ES-I3 (cell line): ENCODE measurements around the gene GLIPR1.
"Not testable (repeated sequence)": the region's sequence is repeated elsewhere in the genome, so short reads cannot be mapped to it uniquely, and the experiment has no call there.

Experiments used
- H3K36me3 ChIP-seq: 2 replicates; pipeline ENCODE4 v1.6.1; 2013; ENCODE audit warnings: mild to moderate bottlenecking, low read length, control low read depth, moderate library complexity; ENCODE audit not compliant: insufficient read depth
- H3K4me1 ChIP-seq: 2 replicates; pipeline ENCODE4 v1.6.1; 2013; ENCODE audit warnings: mild to moderate bottlenecking, control low read depth, low read length; ENCODE audit not compliant: insufficient read depth
- H3K9ac ChIP-seq: 2 replicates; pipeline ENCODE4 v1.6.1; 2013; ENCODE audit warnings: low read depth, mild to moderate bottlenecking, low read length, moderate library complexity
- H3K9me3 ChIP-seq: 2 replicates; pipeline ENCODE4 v1.6.1; 2013; ENCODE audit warnings: mild to moderate bottlenecking, low read length, moderate library complexity; ENCODE audit not compliant: control insufficient read depth, insufficient read depth

The GLIPR1 gene

GRCh38 chr12:75480469-75480949 lies at the start of gene GLIPR1:
GLIPR1 (plus strand) TSS chr12:75480755; CDS start chr12:75480881, 126 bp downstream.
- Histone ChIP-seq H3K9me3 (no peaks in the 10 kb centered on the region), H3K4me1 (peaks cover 27% of the 10 kb centered on the region), H3K9ac (peak within 1 kb of the TSS; percentile 22; the same call in 1 of the 2 replicates), H3K36me3 (no peaks in the 10 kb centered on the region)

GRCh38 chr12:75432924-75433323 lies 47.6 kb upstream of the GLIPR1 start:
- Histone ChIP-seq H3K4me1 (no peaks in the 10 kb centered on the region), H3K36me3 (no peaks in the 10 kb centered on the region), H3K9ac (no peak overlapping the region), H3K9me3 (peaks cover 8% of the 10 kb centered on the region; the same call in 1 of the 2 replicates)

- Histone ChIP-seq H3K9me3 (peaks cover 5% of the 10 kb centered on the region; the same call in 1 of the 2 replicates), H3K4me1 (no peaks in the 10 kb centered on the region), H3K36me3 (no peaks in the 10 kb centered on the region), H3K9ac (no peak overlapping the region)
Measured at GRCh38 chr12:75437564-75437963, 43.0 kb upstream of the GLIPR1 start.

- Histone ChIP-seq H3K4me1 (no peaks in the 10 kb centered on the region), H3K9ac (no peak overlapping the region), H3K36me3 (no peaks in the 10 kb centered on the region), H3K9me3 (peaks cover 10% of the 10 kb centered on the region)
Measured at GRCh38 chr12:75438059-75438754, 42.3 kb upstream of the GLIPR1 start.

- Histone ChIP-seq H3K4me1 (no peaks in the 10 kb centered on the region), H3K9ac (no peak overlapping the region), H3K36me3 (no peaks in the 10 kb centered on the region), H3K9me3 (peaks cover 8% of the 10 kb centered on the region)
Measured at GRCh38 chr12:75439048-75439447, 41.5 kb upstream of the GLIPR1 start.

- Histone ChIP-seq H3K9me3 (peaks cover 5% of the 10 kb centered on the region), H3K9ac (no peak overlapping the region), H3K36me3 (no peaks in the 10 kb centered on the region), H3K4me1 (no peaks in the 10 kb centered on the region)
Measured at GRCh38 chr12:75439930-75440329, 40.6 kb upstream of the GLIPR1 start.

GRCh38 chr12:75441687-75442449 lies 38.7 kb upstream of the GLIPR1 start:
- H3K9ac ChIP-seq, H3K4me1 ChIP-seq, H3K9me3 ChIP-seq, H3K36me3 ChIP-seq: not testable (repeated sequence)

GRCh38 chr12:75442454-75442853 lies 38.1 kb upstream of the GLIPR1 start:
- not testable (repeated sequence) for H3K4me1 ChIP-seq

GRCh38 chr12:75443709-75444108 lies 36.8 kb upstream of the GLIPR1 start:
- no peaks in the 10 kb centered on the region for H3K36me3 ChIP-seq
- H3K9ac ChIP-seq = no peak overlapping the region
- H3K4me1 ChIP-seq = no peaks in the 10 kb centered on the region
- peaks cover 5% of the 10 kb centered on the region; the same call in 1 of the 2 replicates for H3K9me3 ChIP-seq

More at GRCh38 chr12:75442454-75442853, 38.1 kb upstream of the GLIPR1 start:
- not testable (repeated sequence) for H3K9me3 ChIP-seq, H3K9ac ChIP-seq, H3K36me3 ChIP-seq

GRCh38 chr12:75444429-75445136 lies 36.0 kb upstream of the GLIPR1 start:
- Histone ChIP-seq H3K9me3 (peaks cover 5% of the 10 kb centered on the region; the same call in 1 of the 2 replicates), H3K36me3 (no peaks in the 10 kb centered on the region), H3K4me1 (no peaks in the 10 kb centered on the region), H3K9ac (no peak overlapping the region)

- not testable (repeated sequence) for H3K9me3 ChIP-seq, H3K9ac ChIP-seq, H3K36me3 ChIP-seq, H3K4me1 ChIP-seq
Measured at GRCh38 chr12:75445137-75445507, 35.4 kb upstream of the GLIPR1 start.

- H3K9me3 ChIP-seq = peaks cover 5% of the 10 kb centered on the region; the same call in 1 of the 2 replicates
- no peaks in the 10 kb centered on the region for H3K36me3 ChIP-seq
- H3K4me1 ChIP-seq = no peaks in the 10 kb centered on the region
- H3K9ac ChIP-seq = no peak overlapping the region
Measured at GRCh38 chr12:75446857-75447256, 33.7 kb upstream of the GLIPR1 start.

GRCh38 chr12:75447691-75448393 lies 32.7 kb upstream of the GLIPR1 start:
- Histone ChIP-seq H3K9ac (no peak overlapping the region), H3K36me3 (no peaks in the 10 kb centered on the region), H3K9me3 (peaks cover 3% of the 10 kb centered on the region; the same call in 1 of the 2 replicates), H3K4me1 (no peaks in the 10 kb centered on the region)
